ENCODE measurements around the gene XPC.

Gene XPC

GRCh38 chr3:14151471-14152083 is 26.8 kb downstream of the XPC start:
- Histone ChIP-seq H3K36me3 (peaks cover 61% of the 10 kb centered on the region), H3K27ac (no peak overlapping the region), H3K27me3 (no peaks in the 10 kb centered on the region; the same call in 1 of the 2 replicates), H4K20me1 (peaks cover 59% of the 10 kb centered on the region), H3K4me3 (no peak overlapping the region), H3K9me3 (no peaks in the 10 kb centered on the region), H3K4me2 (peak overlapping the region; percentile 6), H3K4me1 (peaks cover 28% of the 10 kb centered on the region), H3K9ac (no peak overlapping the region)
- no peak for TF ChIP-seq Cebpa-rat (IDR thresholded peaks at IDR 0.05)

- no peak overlapping the region for H3K27ac ChIP-seq
- peaks cover 63% of the 10 kb centered on the region for H3K36me3 ChIP-seq
- no peaks in the 10 kb centered on the region; the same call in 1 of the 2 replicates for H3K27me3 ChIP-seq
- peaks cover 26% of the 10 kb centered on the region for H3K4me1 ChIP-seq
- no peak overlapping the region for H3K4me2 ChIP-seq
- no peak overlapping the region for H3K4me3 ChIP-seq
- no peaks in the 10 kb centered on the region for H3K9me3 ChIP-seq
- no peak overlapping the region for H3K9ac ChIP-seq
- TF ChIP-seq Cebpa-rat (IDR thresholded peaks at IDR 0.05): no peak
- peaks cover 66% of the 10 kb centered on the region for H4K20me1 ChIP-seq
Measured at GRCh38 chr3:14150491-14151230, 27.7 kb downstream of the XPC start.

- H3K27ac ChIP-seq: no peak overlapping the region
- H3K9ac ChIP-seq: no peak overlapping the region
- H3K9me3 ChIP-seq: no peaks in the 10 kb centered on the region
- no peak for TF ChIP-seq Cebpa-rat (IDR thresholded peaks at IDR 0.05)
- H3K4me1 ChIP-seq: peaks cover 21% of the 10 kb centered on the region
- H3K27me3 ChIP-seq: no peaks in the 10 kb centered on the region; the same call in 1 of the 2 replicates
- no peak overlapping the region for H3K4me2 ChIP-seq
- no peak overlapping the region for H3K4me3 ChIP-seq
- peaks cover 68% of the 10 kb centered on the region for H3K36me3 ChIP-seq
- H4K20me1 ChIP-seq: peaks cover 71% of the 10 kb centered on the region
Measured at GRCh38 chr3:14150078-14150477, 28.3 kb downstream of the XPC start.

- Histone ChIP-seq H4K20me1 (peaks cover 68% of the 10 kb centered on the region), H3K4me1 (peaks cover 27% of the 10 kb centered on the region), H3K4me3 (no peak overlapping the region), H3K27me3 (no peaks in the 10 kb centered on the region), H3K27ac (no peak overlapping the region), H3K9me3 (no peaks in the 10 kb centered on the region), H3K9ac (no peak overlapping the region), H3K36me3 (peaks cover 63% of the 10 kb centered on the region), H3K4me2 (no peak overlapping the region)
- no peak for TF ChIP-seq Cebpa-rat (IDR thresholded peaks at IDR 0.05)
Measured at GRCh38 chr3:14148041-14148985, 30.1 kb downstream of the XPC start.

GRCh38 chr3:14147617-14148016 is 30.8 kb downstream of the XPC start:
- Histone ChIP-seq H3K4me1 (peaks cover 27% of the 10 kb centered on the region), H3K9ac (no peak overlapping the region), H3K36me3 (peaks cover 63% of the 10 kb centered on the region), H4K20me1 (peaks cover 65% of the 10 kb centered on the region), H3K4me2 (no peak overlapping the region), H3K4me3 (no peak overlapping the region), H3K27me3 (no peaks in the 10 kb centered on the region), H3K27ac (no peak overlapping the region), H3K9me3 (no peaks in the 10 kb centered on the region)
- TF ChIP-seq Cebpa-rat (IDR thresholded peaks at IDR 0.05): no peak

GRCh38 chr3:14147066-14147435 is 31.4 kb downstream of the XPC start:
- Histone ChIP-seq H3K9ac (no peak overlapping the region), H3K4me1 (peaks cover 21% of the 10 kb centered on the region), H3K9me3 (no peaks in the 10 kb centered on the region), H4K20me1 (peaks cover 62% of the 10 kb centered on the region), H3K36me3 (peaks cover 63% of the 10 kb centered on the region), H3K27me3 (no peaks in the 10 kb centered on the region), H3K4me3 (no peak overlapping the region), H3K27ac (no peak overlapping the region), H3K4me2 (no peak overlapping the region)
- TF ChIP-seq Cebpa-rat (IDR thresholded peaks at IDR 0.05): no peak

GRCh38 chr3:14146381-14147065 is 31.9 kb downstream of the XPC start:
- Histone ChIP-seq H3K9me3 (no peaks in the 10 kb centered on the region), H4K20me1 (peaks cover 62% of the 10 kb centered on the region), H3K9ac (no peak overlapping the region), H3K27ac (no peak overlapping the region), H3K36me3 (peaks cover 67% of the 10 kb centered on the region), H3K4me3 (no peak overlapping the region), H3K4me2 (no peak overlapping the region), H3K27me3 (no peaks in the 10 kb centered on the region), H3K4me1 (peaks cover 16% of the 10 kb centered on the region)
- no peak for TF ChIP-seq Cebpa-rat (IDR thresholded peaks at IDR 0.05)

GRCh38 chr3:14145670-14146380 is 32.6 kb downstream of the XPC start:
- Histone ChIP-seq H3K4me1 (peaks cover 13% of the 10 kb centered on the region), H3K4me3 (no peak overlapping the region), H3K36me3 (peaks cover 74% of the 10 kb centered on the region), H3K4me2 (no peak overlapping the region), H3K27ac (no peak overlapping the region), H3K27me3 (no peaks in the 10 kb centered on the region), H4K20me1 (peaks cover 59% of the 10 kb centered on the region), H3K9me3 (no peaks in the 10 kb centered on the region), H3K9ac (no peak overlapping the region)
- TF ChIP-seq Cebpa-rat (IDR thresholded peaks at IDR 0.05): no peak

- Histone ChIP-seq H3K36me3 (peaks cover 80% of the 10 kb centered on the region), H3K4me1 (peaks cover 13% of the 10 kb centered on the region), H3K4me2 (no peak overlapping the region), H3K9me3 (no peaks in the 10 kb centered on the region), H4K20me1 (peaks cover 53% of the 10 kb centered on the region), H3K4me3 (no peak overlapping the region), H3K27ac (no peak overlapping the region), H3K9ac (no peak overlapping the region), H3K27me3 (no peaks in the 10 kb centered on the region)
- TF ChIP-seq Cebpa-rat (IDR thresholded peaks at IDR 0.05): no peak
Measured at GRCh38 chr3:14145236-14145635, 33.2 kb downstream of the XPC start.

Data from BLaER1 (cell line).